Prostate gland (tissue), 2 donors: ENCODE data around the gene PEMT.

Experiments
- CTCF ChIP-seq, 4 experiments: fragments of 200-600 bp in 2 of 4; fragments of 450-650 bp in 2 of 4; sonication (generic) in 2 of 4; IDR thresholded peaks; 1 replicate in 3 of 4; 2 replicates in 1 of 4; pipeline ENCODE4 v1.5.1; 2016 to 2019; ENCODE audit warnings: antibody characterized with exemption in 4 of 4, mild to moderate bottlenecking in 2 of 4, moderate library complexity in 2 of 4
- POLR2A ChIP-seq: fragments of 450-650 bp; IDR thresholded peaks from one replicate; pipeline ENCODE4 v1.6.1; 2016; ENCODE audit warnings: antibody characterized with exemption, mild to moderate bottlenecking
- POLR2AphosphoS5 ChIP-seq: sonication (generic); formaldehyde crosslinking; IDR thresholded peaks from one replicate; pipeline ENCODE4 v1.6.1; 2017; ENCODE audit warnings: antibody characterized with exemption

- TF ChIP-seq POLR2A (no peak), CTCF (IDR thresholded peaks at IDR 0.05) (no peak), POLR2AphosphoS5 (no peak)
Measured at GRCh38 chr17:17505151-17505550, 86.4 kb downstream of the PEMT start.
